Measurements from ENCODE around the gene DNAJB11. TPM values are rescaled to one million over a fixed set of nuclear protein-coding genes. Genes with fewer than 3 reads are reported as not detected.

DNAJB11 gene
- total and polyA plus RNA-seq, 2 of the 4 experiments (the other 2 are of a cell fraction): 27.4 to 48.6 TPM

- Histone ChIP-seq H2BK15ac (ENCODE audit: low read depth, low read length) (no peak overlapping the region), H3K79me1 (ENCODE audit: low read depth in 1 of 2, low read length in 2 of 2) (no peaks in the 10 kb centered on the region), H3K9me3 (ENCODE audit: control insufficient read depth, insufficient read depth, low read length) (no peaks in the 10 kb centered on the region), H3K4me3 (ENCODE audit: insufficient read depth, low read depth, low read length) (no peak overlapping the region), H4K8ac (ENCODE audit: low read depth in 2 of 2, low read length in 2 of 2) (no peak overlapping the region), H2BK120ac (ENCODE audit: low read depth, low read length) (no peak overlapping the region), H3K23ac (ENCODE audit: low read depth, low read length) (no peak overlapping the region), H3K9ac (ENCODE audit: low read depth, low read length) (no peak overlapping the region), H2AK5ac (ENCODE audit: low read depth, low read length) (no peak overlapping the region), H4K91ac (ENCODE audit: insufficient read depth, low read depth, low read length) (no peak overlapping the region), H3K18ac (ENCODE audit: low read depth, low read length) (no peak overlapping the region), H2AFZ (replicated peaks; ENCODE audit: low read length, poor library complexity) (no peak overlapping the region), H3K27me3 (ENCODE audit: control insufficient read depth, insufficient read depth, low read length) (peaks cover 3% of the 10 kb centered on the region; the same call in 1 of the 2 replicates), H3K4me2 (ENCODE audit: low read depth, low read length) (no peak overlapping the region), H2BK20ac (ENCODE audit: low read depth, low read length) (no peak overlapping the region), H2AK9ac (replicated peaks; ENCODE audit: low read depth, low read length, poor library complexity) (no peak overlapping the region), H3K27ac (ENCODE audit: insufficient read depth, low read length) (no peak overlapping the region), H2BK5ac (ENCODE audit: low read depth, low read length, poor library complexity, severe bottlenecking) (no peak overlapping the region), H4K5ac (ENCODE audit: low read depth, low read length) (no peak overlapping the region), H3K4me1 (ENCODE audit: control insufficient read depth, insufficient read depth, low read length) (no peaks in the 10 kb centered on the region), H3K36me3 (ENCODE audit: control insufficient read depth, insufficient read depth, low read length) (no peaks in the 10 kb centered on the region), H3K56ac (ENCODE audit: extremely low read depth, insufficient read depth, low read length) (no peak overlapping the region), H4K20me1 (ENCODE audit: insufficient read depth, low read length) (no peaks in the 10 kb centered on the region), H3K14ac (replicated peaks; ENCODE audit: low read depth, low read length) (no peak overlapping the region), H3K4ac (ENCODE audit: low read depth, low read length) (no peak overlapping the region), H3K9me1 (ENCODE audit: insufficient read depth, low read length) (no peaks in the 10 kb centered on the region)
- in situ Hi-C loops (cut with MboI; ENCODE audit: low sequenced_read_pairs): no loop called here
- TF ChIP-seq RAD21 (IDR thresholded peaks at IDR 0.05; ENCODE audit: low read length): no peak
- no peak for TF ChIP-seq MAZ (IDR thresholded peaks at IDR 0.05; ENCODE audit: borderline replicate concordance, low read depth, low read length)
- no peak for TF ChIP-seq USF2 (IDR thresholded peaks at IDR 0.05; ENCODE audit: low read depth, low read length)
- no peak for TF ChIP-seq CTCF (conservative IDR thresholded peaks at IDR 0.05; ENCODE audit: low read depth, low read length)
- no peak for TF ChIP-seq CHD1 (IDR thresholded peaks at IDR 0.05; ENCODE audit: low read depth, low read length)
- no peak for TF ChIP-seq RFX5 (IDR thresholded peaks at IDR 0.05; ENCODE audit: low read depth, low read length)
- TF ChIP-seq MXI1 (IDR thresholded peaks at IDR 0.05; ENCODE audit: borderline replicate concordance, low read depth, low read length): no peak
- TF ChIP-seq NFE2L2 (IDR thresholded peaks at IDR 0.05; ENCODE audit: low read depth, low read length): no peak
- no peak for TF ChIP-seq FOS (IDR thresholded peaks at IDR 0.05; ENCODE audit: low read depth, low read length)
- no peak for TF ChIP-seq BHLHE40 (IDR thresholded peaks at IDR 0.05; ENCODE audit: low read depth, low read length)
- TF ChIP-seq MAFK (IDR thresholded peaks at IDR 0.05; ENCODE audit: low read depth, low read length): no peak
- TF ChIP-seq, protein P1, sequence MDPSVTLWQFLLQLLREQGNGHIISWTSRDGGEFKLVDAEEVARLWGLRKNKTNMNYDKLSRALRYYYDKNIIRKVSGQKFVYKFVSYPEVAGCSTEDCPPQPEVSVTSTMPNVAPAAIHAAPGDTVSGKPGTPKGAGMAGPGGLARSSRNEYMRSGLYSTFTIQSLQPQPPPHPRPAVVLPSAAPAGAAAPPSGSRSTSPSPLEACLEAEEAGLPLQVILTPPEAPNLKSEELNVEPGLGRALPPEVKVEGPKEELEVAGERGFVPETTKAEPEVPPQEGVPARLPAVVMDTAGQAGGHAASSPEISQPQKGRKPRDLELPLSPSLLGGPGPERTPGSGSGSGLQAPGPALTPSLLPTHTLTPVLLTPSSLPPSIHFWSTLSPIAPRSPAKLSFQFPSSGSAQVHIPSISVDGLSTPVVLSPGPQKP (IDR thresholded peaks at IDR 0.05; ENCODE audit: borderline replicate concordance, low read depth, low read length): no peak
- TF ChIP-seq POLR2A (IDR thresholded peaks at IDR 0.05; ENCODE audit: low read depth, low read length): no peak
- no peak for TF ChIP-seq SMC3 (IDR thresholded peaks at IDR 0.05; ENCODE audit: low read depth, low read length)
- TF ChIP-seq CEBPB (IDR thresholded peaks at IDR 0.05; ENCODE audit: low read depth, low read length): no peak
- TF ChIP-seq RCOR1 (IDR thresholded peaks at IDR 0.05; ENCODE audit: insufficient replicate concordance, low read length): no peak
- no peak; the same call in 1 of the 2 replicates for ATAC-seq (ENCODE audit: low read depth)
- BruUV-seq (replicated peaks): no TSS peak
- DNase-seq: no peak
- intact Hi-C loops (cut with micrococcal nuclease): no loop called here
- no CpG with 5 or more reads among the region's 6 CpGs for WGBS, 2 experiments (ENCODE audit: extremely low coverage in 2 of 2, insufficient read length in 1 of 2)
- dilution Hi-C loops (cut with HindIII; ENCODE audit: low sequenced_read_pairs, unreplicated experiment): no loop called here
- ChIA-PET CTCF (interaction anchor here (2.6 kb wide), 1 partner anchor 21 kb away, joined by 12 read pairs; no protein-coding TSS in a partner anchor), POLR2A (ENCODE audit: unreplicated experiment) (no interaction called here)
Measured at GRCh38 chr3:186594591-186595113, 24.1 kb downstream of the DNAJB11 start.

All from IMR-90 (cell line).